ENCODE results near the gene LRP5.
A peak's percentile ranks its signal among the peaks of the same experiment; 100 is the strongest.
"Not testable (repeated sequence)": the region's sequence is repeated elsewhere in the genome, so short reads cannot be mapped to it uniquely, and the experiment has no call there.

Gene LRP5

GRCh38 chr11:68279676-68280075 lies 32.7 kb upstream of the LRP5 start:
- Histone ChIP-seq H3K4me1 (ENCODE audit: control insufficient read depth, low read length) (peaks cover 18% of the 10 kb centered on the region), H3K27me3 (ENCODE audit: control insufficient read depth, low read length) (no peaks in the 10 kb centered on the region), H3F3A (ENCODE audit: control insufficient read depth, insufficient read depth) (peaks cover under 1% of the 10 kb centered on the region; the same call in 1 of the 2 replicates), H3K4me2 (ENCODE audit: low read length) (no peak overlapping the region), H3K4me3 (ENCODE audit: low read length) (no peak overlapping the region), H3K27ac (ENCODE audit: low read depth, low read length) (no peak overlapping the region), H3K9me2 (replicated peaks; ENCODE audit: control insufficient read depth, low read length) (no peaks in the 10 kb centered on the region), H4K20me1 (ENCODE audit: control insufficient read depth, insufficient read depth, low read depth, low read length) (no peaks in the 10 kb centered on the region), H3K36me3 (ENCODE audit: control insufficient read depth, low read length) (peaks cover 2% of the 10 kb centered on the region), H3K79me2 (ENCODE audit: control insufficient read depth, low read length) (no peaks in the 10 kb centered on the region), H3K9me3 (ENCODE audit: control insufficient read depth, insufficient read depth, low read length) (peaks cover 4% of the 10 kb centered on the region; the same call in 1 of the 2 replicates)
- TF ChIP-seq EZH2phosphoT487 (IDR thresholded peaks at IDR 0.05; ENCODE audit: borderline replicate concordance, low read length) = no peak
- TF ChIP-seq CTCF (IDR thresholded peaks at IDR 0.05; ENCODE audit: low read depth, low read length, poor library complexity, severe bottlenecking) = no peak

GRCh38 chr11:68282141-68282860 lies 30.1 kb upstream of the LRP5 start:
- Histone ChIP-seq H3K4me1 (ENCODE audit: control insufficient read depth, low read length) (peaks cover 15% of the 10 kb centered on the region), H3K4me3 (ENCODE audit: low read length) (peak overlapping the region; percentile 55), H3K4me2 (ENCODE audit: low read length) (peak overlapping the region; percentile 79), H3K36me3 (ENCODE audit: control insufficient read depth, low read length) (no peaks in the 10 kb centered on the region), H3K27ac (ENCODE audit: low read depth, low read length) (peak overlapping the region; percentile 54), H3K27me3 (ENCODE audit: control insufficient read depth, low read length) (no peaks in the 10 kb centered on the region), H4K20me1 (ENCODE audit: control insufficient read depth, insufficient read depth, low read depth, low read length) (no peaks in the 10 kb centered on the region), H3F3A (ENCODE audit: control insufficient read depth, insufficient read depth) (no peaks in the 10 kb centered on the region), H3K79me2 (ENCODE audit: control insufficient read depth, low read length) (no peaks in the 10 kb centered on the region), H3K9me2 (replicated peaks; ENCODE audit: control insufficient read depth, low read length) (no peaks in the 10 kb centered on the region), H3K9me3 (ENCODE audit: control insufficient read depth, insufficient read depth, low read length) (peaks cover 4% of the 10 kb centered on the region; the same call in 1 of the 2 replicates)
- TF ChIP-seq EZH2phosphoT487 (IDR thresholded peaks at IDR 0.05; ENCODE audit: borderline replicate concordance, low read length) = no peak
- no peak for TF ChIP-seq CTCF (IDR thresholded peaks at IDR 0.05; ENCODE audit: low read depth, low read length, poor library complexity, severe bottlenecking)

DNA sequence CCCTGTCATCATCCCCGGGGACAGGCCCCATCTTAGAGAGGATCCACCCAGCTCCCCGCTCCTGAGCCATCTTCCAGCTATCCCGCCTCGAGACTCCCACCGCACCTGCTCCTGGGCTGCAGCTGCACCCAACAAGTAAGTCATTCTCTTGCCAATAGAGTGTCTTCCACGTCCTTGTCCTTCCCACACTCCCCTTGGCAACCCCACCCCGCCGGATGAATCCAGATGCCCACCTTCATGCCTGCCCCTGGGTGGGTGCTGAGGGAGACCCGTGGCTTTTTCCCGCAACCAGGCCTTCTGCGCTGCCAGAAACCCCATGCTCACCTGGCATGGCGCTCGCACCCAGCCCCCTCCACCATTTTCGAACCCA lies 29.5 kb upstream of the LRP5 start:
- no peak overlapping the region for H3K4me2 ChIP-seq (ENCODE audit: low read length)
- H3K27ac ChIP-seq (ENCODE audit: low read depth, low read length) = no peak overlapping the region
- peaks cover 4% of the 10 kb centered on the region; the same call in 1 of the 2 replicates for H3K9me3 ChIP-seq (ENCODE audit: control insufficient read depth, insufficient read depth, low read length)
- H3K36me3 ChIP-seq (ENCODE audit: control insufficient read depth, low read length) = no peaks in the 10 kb centered on the region
- no peaks in the 10 kb centered on the region for H3K9me2 ChIP-seq (replicated peaks; ENCODE audit: control insufficient read depth, low read length)
- peaks cover 15% of the 10 kb centered on the region for H3K4me1 ChIP-seq (ENCODE audit: control insufficient read depth, low read length)
- H3K27me3 ChIP-seq (ENCODE audit: control insufficient read depth, low read length) = no peaks in the 10 kb centered on the region
- no peaks in the 10 kb centered on the region for H4K20me1 ChIP-seq (ENCODE audit: control insufficient read depth, insufficient read depth, low read depth, low read length)
- H3F3A ChIP-seq (ENCODE audit: control insufficient read depth, insufficient read depth) = no peaks in the 10 kb centered on the region
- H3K4me3 ChIP-seq (ENCODE audit: low read length) = no peak overlapping the region
- H3K79me2 ChIP-seq (ENCODE audit: control insufficient read depth, low read length) = no peaks in the 10 kb centered on the region
- TF ChIP-seq CTCF (IDR thresholded peaks at IDR 0.05; ENCODE audit: low read depth, low read length, poor library complexity, severe bottlenecking) (no peak), EZH2phosphoT487 (IDR thresholded peaks at IDR 0.05; ENCODE audit: borderline replicate concordance, low read length) (no peak)

GRCh38 chr11:68284588-68284987 lies 27.8 kb upstream of the LRP5 start:
- H4K20me1 ChIP-seq (ENCODE audit: control insufficient read depth, insufficient read depth, low read depth, low read length); H3K79me2 ChIP-seq (ENCODE audit: control insufficient read depth, low read length); H3K27ac ChIP-seq (ENCODE audit: low read depth, low read length); H3F3A ChIP-seq (ENCODE audit: control insufficient read depth, insufficient read depth); H3K36me3 ChIP-seq (ENCODE audit: control insufficient read depth, low read length); H3K4me3 ChIP-seq (ENCODE audit: low read length); H3K27me3 ChIP-seq (ENCODE audit: control insufficient read depth, low read length); H3K4me2 ChIP-seq (ENCODE audit: low read length); H3K9me2 ChIP-seq (replicated peaks; ENCODE audit: control insufficient read depth, low read length): not testable (repeated sequence)
- H3K4me1 ChIP-seq (ENCODE audit: control insufficient read depth, low read length) = peaks cover 20% of the 10 kb centered on the region
- peaks cover 13% of the 10 kb centered on the region; the same call in 1 of the 2 replicates for H3K9me3 ChIP-seq (ENCODE audit: control insufficient read depth, insufficient read depth, low read length)
